GM21737 (cell line): ENCODE data around the gene CCDC40.
"Not testable (repeated sequence)": the region's sequence is repeated elsewhere in the genome, so short reads cannot be mapped to it uniquely, and the experiment has no call there.

ENCODE experiments used
- ATAC-seq: cut with Tn5 transposase; IDR thresholded peaks from one replicate; pipeline ENCODE4 v1.9.1; 2021; ENCODE audit warnings: mild to moderate bottlenecking, moderate library complexity; ENCODE audit not compliant: unreplicated experiment

CCDC40 gene

DNA sequence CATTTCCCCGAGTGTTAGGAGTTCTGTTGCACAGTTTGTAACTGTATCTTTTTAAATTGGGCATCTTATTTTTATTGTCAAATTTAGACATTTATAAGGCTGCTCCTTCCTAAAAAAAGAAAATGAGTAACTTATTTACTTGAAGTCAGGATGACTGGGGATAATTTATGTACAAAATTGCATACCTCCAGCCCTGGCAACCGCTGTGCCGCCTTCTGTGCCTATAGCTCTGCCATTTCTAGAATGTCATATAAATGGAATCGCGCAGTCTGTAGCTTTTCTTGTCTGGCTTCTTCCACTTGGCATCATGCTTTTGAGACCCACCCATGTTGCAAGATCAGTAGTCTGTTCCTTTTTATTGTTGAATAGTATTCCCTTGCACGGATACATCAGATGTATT, 36.0 kb downstream of the CCDC40 start:
- ATAC-seq = no peak

DNA sequence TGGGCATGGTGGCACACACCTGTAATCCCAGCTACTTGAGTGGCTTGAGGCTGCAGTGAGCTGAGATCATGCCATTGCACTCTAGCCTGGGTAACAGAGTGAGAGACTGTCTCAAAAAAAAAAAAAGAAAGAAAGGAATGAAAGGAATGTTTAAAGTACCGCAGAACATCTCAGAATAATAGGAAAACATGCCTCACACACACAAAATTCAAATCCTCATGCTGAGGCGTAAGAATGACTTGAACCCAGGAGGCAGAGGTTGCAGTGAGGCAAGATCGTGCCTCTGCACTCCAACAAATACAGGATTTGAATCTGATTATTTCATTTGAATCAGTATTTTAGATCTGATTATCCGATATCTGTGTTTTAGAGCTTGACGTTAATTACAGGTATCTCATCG, 43.6 kb downstream of the CCDC40 start:
- ATAC-seq = no peak

DNA sequence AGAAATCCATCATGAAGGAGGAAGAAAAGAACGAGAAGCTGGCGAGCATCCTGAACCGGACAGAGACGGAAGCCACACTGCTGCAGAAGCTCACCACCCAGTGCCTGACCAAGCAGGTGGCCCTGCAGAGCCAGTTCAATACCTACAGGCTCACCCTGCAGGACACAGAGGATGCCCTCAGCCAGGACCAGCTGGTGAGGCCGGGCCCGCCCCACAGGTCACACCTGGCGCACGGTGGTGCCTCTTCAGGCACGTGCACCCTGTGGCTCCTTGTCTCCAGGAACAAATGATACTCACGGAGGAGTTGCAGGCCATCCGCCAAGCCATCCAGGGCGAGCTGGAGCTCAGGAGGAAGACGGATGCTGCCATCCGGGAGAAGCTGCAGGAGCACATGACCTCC, 45.2 kb downstream of the CCDC40 start:
- ATAC-seq = no peak

DNA sequence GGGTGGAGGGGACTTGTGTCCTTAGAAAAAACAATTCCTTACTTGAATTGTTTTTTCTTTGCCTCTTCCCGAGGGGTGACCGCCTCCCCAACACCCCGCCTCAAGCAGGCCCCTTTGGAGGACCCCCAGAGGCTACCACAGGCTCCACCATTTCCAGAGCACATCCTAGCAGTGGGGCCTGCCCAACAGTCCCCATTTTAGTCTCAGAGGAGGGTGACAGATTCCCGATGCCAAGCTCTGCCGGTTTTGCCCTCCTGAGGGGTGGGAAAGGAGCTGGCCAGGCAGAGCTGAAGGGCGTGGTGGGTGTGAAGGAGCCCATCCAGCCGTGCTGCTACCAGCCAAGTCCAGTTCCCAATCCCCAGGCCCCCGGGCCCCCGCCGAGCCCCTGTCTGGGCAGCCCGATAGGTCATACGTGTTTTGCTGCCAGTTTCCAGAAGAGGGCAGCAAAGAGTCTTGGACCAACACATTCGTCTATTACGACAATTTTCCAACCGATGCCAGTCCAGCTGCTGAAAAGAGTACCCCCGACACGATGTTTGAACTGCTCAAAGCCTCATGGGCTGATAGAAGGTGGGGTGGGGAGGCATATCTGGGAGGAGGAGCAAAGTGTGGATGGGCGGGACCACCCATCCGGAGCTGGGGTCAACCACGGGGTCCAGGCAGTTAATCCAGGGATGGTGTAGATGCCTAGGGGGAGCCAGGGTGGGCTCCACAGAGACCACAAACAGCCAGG, 46.1 kb downstream of the CCDC40 start:
- no peak for ATAC-seq

DNA sequence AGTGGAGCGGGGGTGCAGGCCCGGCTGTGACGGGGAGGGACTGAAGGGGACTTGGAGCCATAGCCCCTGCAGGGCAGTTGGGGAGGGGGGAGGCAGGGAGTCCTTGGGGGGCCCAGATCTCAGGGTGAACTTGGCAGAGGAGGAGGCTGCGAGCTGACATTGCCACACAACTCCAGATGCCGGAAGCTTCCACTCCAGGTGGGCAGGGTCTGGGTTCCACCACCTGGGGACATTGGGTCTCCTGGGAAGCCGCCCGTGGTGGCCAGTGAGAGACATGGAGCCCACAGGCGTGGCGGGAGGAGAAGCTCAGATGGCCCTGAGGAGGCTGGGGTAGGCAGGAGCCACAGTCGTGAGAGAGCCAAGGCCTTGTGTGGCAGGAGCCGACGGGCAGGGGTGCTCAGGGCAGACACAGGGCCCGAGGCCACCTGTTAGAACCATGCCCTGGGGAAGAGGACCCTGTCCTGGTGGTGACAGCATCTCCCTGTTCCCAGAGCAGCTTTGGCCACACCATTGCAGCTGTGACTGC, 46.8 kb downstream of the CCDC40 start:
- ATAC-seq = no peak

DNA sequence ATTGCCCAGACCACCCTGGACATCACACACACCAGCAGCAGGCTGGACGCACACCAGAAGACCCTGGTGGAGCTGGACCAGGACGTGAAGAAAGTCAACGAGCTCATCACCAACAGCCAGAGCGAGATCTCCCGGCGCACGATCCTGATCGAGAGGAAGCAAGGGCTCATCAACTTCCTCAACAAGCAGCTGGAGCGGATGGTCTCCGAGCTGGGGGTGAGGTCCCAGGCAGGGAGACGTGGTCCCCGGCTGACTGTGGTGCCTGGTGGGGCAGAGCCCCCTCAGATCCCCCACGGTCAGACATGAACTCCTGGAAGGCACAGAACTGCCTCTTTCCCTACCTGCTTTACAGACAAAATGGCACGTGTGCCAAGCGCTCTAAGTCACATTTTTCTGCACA, 48.3 kb downstream of the CCDC40 start:
- no peak for ATAC-seq

DNA sequence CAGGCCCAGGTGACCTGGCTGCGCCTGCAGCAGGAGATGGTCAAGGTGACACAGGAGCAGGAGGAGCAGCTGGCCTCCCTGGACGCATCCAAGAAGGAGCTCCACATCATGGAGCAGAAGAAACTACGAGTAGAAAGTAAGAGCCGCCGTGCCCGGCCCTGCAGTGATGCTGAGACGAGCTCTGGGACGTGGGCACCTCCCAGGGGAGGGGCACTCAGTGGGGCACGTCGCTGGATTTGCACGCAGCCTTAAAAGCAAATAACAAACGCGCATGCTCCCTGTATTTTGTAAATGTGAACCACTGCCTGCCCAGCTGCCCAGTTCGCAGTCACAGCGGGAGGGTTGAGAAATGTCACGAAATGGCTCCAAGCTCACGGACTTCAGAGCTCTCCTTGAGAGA, 49.6 kb downstream of the CCDC40 start:
- no peak for ATAC-seq

DNA sequence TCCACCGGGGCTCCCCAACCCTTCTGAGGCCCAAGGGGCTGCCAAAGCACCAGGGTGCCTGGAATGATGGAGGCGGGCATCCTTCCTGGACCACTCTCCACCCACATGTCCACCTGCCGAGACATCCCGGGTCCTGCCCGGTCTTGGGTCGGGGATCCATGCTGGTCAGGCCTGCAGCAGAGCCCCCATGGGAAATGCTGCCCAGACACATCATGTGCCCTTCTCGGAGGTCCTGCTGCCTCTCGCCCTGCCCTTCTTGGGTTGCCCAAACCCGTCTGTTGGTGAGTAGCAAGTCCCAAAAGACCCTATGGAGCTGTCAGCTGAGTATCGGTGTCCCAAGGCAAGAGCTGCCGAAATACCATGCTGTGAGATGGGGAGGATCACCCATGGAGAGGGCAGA, 50.2 kb downstream of the CCDC40 start:
- no peak for ATAC-seq

DNA sequence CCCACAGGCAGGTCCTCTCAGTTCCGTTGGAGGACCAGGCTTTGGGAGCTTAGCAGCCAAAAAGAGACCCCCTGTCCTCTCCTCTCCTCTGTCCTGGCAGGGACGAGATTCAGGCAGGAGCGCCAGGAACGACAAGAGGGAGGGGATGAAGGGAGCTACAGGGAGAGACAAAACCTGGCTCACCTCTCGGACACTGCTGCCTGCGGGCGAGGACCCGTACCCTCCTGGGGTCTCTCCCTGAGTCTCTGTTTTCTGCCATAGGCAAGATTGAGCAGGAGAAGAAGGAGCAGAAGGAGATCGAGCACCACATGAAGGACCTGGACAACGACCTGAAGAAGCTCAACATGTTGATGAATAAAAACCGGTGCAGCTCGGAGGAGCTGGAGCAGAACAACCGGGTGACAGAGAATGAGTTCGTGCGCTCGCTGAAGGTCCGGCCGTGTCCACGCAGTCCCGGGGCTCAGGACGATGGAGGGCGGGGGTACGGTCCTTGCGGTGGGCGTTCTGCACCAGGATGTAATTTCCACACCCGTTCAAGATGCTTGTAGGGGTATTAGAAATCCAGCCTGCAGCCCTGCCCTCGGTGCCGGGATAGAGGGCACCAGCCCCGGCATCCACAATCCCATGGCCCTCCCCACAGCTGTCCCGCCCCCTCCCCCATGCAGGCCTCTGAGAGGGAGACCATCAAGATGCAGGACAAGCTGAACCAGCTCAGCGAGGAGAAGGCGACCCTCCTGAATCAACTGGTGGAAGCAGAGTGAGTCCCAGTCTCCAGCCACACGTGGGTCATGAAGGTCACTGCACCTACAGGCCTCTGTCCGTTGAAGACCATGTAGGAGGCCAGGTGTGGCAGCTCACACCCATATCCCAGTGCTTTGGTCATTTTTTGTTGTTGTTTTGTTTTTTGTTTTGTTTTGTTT, 51.2 kb downstream of the CCDC40 start:
- no peak for ATAC-seq

DNA sequence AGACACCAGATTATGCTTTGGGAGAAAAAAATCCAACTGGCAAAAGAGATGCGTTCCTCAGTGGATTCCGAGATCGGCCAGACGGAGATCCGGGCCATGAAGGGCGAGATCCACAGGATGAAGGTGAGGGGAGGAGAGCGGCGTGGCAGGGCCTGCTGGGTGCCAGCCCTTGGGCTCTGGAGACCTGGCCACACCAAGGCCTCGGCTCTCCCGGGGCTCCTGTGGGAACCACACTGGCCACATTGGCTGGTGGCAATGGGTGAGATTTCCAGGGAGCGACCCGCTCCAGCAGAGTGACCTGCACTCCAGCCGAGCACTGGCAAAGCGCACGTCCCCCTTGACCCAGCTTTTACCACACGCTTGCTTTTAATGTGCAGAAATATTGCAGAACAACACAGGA, 53.3 kb downstream of the CCDC40 start:
- ATAC-seq = no peak

DNA sequence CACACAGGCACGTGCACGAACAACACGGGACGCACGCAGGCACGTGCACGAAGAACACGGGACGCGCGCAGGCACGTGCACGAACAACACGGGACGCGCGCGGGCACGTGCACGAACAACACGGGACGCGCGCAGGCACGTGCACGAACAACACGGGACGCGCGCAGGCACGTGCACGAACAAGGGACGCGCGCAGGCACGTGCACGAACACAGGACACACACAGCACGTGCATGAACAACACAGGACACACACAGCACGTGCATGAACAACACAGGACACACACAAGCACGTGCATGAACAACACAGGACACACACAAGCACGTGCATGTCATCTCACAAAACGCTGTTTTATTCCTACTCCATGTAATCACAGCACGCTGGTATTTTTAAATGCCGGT, 53.7 kb downstream of the CCDC40 start:
- not testable (repeated sequence) for ATAC-seq

DNA sequence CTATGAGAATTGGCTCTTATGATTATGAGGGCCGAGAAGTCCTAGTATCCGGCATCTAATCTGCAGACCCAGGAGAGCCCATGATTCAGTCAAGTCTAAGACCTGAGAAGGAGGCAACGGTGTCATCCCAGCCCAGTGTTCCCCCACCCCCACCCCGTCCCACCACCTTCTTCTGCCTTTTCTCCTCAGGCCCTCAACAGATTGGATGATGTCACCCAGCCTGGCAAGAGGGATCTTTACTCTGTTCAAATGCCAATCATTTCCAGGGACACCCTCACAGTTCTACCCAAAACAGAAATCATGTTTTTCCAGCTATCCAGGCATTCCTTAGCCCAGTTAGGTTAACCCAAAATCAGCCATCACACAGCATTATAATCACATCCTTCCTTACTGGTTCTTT, 54.9 kb downstream of the CCDC40 start:
- no peak for ATAC-seq

DNA sequence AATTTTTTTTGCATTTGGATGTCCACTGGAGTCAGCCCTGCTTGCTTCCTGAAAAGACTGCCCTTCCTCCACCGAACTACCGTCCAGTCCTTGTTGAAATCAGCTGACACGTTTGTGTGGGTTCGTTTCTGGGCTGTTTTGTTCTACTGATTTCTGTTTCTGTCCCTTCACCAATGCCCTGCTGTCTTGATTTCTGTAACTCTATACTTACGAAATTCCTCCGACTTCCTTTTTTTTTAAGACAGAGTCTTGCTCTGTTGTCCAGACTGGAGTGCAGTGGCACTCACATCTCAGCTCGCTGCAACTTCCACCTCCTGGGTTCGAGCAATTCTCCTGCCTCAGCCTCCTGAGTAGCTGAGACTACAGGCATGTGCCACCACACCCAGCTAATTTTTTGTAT, 56.5 kb downstream of the CCDC40 start:
- no peak for ATAC-seq

DNA sequence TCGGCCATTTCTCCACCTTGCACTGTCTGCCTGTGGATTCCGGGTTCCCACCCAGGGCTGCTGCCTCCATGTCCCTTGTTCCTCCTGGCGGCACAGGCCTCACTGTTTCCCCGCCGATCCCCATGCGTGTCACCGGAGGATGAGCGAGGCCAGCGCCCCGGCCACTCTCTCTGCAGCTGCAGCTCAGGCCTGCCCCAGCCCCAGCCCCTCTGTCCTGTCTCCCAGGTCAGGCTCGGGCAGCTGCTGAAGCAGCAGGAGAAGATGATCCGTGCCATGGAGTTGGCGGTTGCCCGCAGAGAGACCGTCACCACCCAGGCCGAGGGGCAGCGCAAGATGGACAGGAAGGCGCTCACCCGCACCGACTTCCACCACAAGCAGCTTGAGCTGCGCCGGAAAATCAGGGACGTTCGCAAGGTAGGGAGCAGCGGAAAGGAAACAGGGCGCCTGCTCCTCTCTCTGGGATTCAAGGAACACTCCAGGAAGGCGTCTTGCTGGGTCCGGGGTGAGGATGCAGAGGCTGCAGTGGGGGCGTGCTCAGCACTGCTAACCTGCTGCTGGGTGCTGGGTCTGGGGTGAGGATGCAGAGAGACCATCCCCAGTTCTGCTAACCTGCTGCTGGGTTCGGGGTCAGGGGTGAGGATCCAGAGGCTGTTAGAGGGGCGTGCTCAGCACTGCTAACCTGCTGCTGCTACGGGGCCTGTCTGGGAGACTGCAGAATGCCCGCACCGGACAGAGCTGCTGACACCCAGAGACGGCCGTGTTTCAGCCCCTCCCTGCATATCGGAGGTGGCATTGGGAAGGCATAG, 58.8 kb downstream of the CCDC40 start:
- ATAC-seq = no peak

DNA sequence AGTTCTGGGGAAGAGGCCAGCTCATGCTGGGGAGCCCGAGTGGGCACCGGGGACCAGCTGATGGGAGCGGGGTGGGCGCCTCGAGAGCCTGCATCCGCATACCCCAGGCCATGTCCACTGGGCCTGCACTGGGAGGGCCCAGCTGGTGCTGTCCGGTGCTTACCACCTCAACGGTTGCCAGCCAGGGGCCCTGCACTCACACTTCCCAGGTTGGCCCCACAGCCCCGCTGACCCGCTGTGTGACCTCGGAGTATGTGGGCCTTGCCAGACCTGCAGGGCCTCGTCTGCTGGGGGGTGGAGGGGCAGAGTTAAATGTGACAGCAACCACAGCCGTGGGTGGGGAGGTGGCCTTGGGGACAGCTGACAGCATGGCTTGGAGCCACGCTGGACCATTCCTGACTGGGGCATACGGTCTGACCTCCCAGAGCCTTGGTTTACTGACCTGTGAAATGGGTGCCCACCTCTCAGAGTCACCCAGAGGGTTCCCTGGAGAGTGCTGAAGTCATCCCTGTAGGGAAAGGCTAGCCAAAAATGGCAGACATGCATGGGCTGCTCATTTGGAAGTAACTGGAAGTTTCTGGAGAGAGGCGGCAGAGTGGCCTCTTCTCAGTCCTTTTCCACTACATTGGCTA, 59.5 kb downstream of the CCDC40 start:
- no peak for ATAC-seq

DNA sequence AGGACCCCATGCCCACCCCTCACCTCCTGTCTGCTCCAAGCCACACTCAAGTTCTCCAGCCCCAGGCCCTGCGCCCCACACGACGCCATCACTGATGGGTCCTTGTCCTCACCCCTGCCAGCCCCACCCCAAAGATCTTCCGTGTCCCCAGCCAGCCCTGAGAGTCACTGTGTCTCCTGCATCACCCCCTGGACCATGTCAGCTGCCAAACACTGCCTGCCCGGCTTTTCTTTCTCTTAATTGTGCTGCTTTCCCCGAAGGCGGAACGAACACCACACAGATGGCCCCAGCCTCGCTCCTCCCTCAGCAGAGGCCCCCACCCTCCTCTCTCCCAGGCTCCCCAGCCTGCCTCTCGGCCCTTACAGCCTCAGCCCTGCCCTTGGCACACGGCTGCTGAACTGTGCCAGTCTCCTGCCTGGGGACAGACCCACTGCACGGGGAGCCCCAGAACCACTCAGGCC, 60.1 kb downstream of the CCDC40 start:
- ATAC-seq = no peak

DNA sequence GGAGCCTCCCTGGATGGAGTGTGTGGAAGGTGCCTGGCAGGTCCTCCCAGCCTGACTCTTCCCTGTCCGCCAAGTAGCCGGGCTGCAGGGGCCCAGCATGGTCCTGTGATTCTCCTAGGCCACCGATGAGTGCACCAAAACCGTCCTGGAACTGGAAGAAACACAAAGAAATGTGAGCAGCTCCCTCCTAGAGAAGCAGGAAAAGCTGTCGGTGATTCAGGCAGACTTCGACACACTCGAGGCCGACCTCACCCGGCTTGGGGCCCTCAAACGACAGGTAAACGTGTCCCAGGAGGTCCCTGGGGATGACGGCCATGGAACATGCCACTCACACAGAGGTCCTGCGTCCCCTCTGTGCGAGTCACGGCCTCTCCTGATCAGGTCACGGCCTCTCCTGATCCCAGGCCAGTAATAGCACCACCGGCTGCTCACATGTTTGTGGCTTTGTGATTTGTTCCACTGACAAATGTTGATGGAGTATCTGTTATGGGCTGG, 60.7 kb downstream of the CCDC40 start:
- ATAC-seq = no peak

DNA sequence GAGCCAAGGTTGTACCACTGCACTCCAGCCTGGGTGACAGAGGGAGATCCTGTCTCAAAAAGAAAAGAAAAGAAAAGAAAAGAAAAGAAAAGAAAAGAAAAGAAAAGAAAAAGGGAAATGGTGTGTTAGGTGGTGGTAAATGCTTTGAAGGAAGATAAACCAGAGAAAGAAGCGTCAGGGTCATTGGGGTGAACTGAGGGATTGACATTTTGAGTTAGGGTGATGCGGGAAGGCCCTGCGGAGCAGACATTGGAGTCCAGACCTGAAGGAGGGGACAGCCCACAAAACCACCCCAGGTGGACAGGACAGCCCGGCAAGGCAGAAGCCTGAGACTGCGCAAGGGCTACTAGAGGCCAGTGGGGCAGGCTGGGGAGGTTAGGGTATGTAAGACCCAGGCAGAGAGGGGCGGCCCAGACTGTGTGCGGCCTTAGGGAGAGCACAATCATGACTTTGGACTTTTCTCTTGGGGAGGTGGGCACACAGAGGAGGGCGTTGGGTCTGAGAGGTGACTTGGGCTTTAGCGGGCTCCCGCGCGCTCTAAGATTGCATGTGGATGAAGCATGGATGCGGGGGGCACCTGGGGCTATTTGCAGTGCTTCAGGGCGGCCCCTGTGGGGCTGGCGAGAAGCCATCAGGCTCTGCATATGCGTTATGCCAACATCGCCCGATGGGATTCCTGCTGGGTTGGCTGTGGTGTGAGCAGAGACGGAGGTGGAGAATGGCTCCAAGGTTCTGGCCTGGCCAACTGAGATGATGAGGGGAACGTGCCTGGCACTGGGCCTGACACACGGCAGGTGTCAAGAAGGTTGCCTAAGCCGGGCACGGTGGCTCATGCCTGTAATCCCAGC, 61.6 kb downstream of the CCDC40 start:
- ATAC-seq = no peak

DNA sequence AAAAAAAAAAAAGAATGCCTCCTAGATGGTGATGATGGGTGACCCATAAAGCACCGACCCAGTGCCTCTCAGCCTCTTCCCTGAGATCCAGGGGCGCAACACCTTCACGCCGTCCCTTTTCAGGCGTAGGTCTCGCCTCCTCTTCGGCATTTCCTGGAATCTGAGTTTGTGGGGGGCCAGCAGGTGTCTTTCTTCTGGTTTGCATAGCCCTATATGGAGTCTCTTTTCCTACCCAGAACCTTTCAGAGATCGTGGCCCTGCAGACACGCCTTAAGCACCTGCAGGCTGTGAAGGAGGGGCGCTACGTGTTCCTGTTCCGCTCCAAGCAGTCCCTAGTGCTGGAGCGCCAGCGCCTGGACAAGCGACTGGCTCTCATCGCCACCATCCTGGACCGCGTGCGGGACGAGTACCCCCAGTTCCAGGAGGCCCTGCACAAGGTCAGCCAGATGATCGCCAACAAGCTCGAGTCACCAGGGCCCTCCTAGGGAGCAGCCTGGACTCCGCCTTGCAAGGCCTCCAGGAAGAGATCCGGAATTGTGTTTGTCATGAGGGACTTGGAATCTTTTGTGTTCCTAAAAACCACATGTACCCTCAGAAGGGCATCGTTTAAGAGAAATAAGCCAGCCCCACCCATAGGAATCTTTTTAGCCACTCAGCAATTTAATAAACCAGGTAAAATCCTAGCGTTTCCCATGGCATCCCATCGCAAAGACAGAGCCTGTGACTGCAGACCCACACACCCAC, 63.0 kb downstream of the CCDC40 start:
- ATAC-seq = no peak
